ENCODE results near the gene PTGR1.
"Not testable (repeated sequence)": the region's sequence is repeated elsewhere in the genome, so short reads cannot be mapped to it uniquely, and the experiment has no call there.

PTGR1 gene

GRCh38 chr9:111559000-111559610 lies 40.3 kb downstream of the PTGR1 start:
- no peak for DNase-seq
- intact Hi-C loops (cut with DNase I): no loop called here

- intact Hi-C loops (cut with DNase I); DNase-seq: not testable (repeated sequence)
Observed at GRCh38 chr9:111555425-111555824, 44.0 kb downstream of the PTGR1 start.

- no peak for DNase-seq
- intact Hi-C loops (cut with DNase I): no loop called here
Observed at GRCh38 chr9:111548623-111549022, 50.8 kb downstream of the PTGR1 start.

GRCh38 chr9:111542497-111543254 lies 56.8 kb downstream of the PTGR1 start:
- intact Hi-C loops (cut with DNase I): no loop called here
- no peak for DNase-seq

- no peak for DNase-seq
- intact Hi-C loops (cut with DNase I): no loop called here
Observed at GRCh38 chr9:111533099-111533790, 66.2 kb downstream of the PTGR1 start.

GRCh38 chr9:111531716-111532115 lies 67.7 kb downstream of the PTGR1 start:
- intact Hi-C loops (cut with DNase I): no loop called here
- no peak for DNase-seq

GRCh38 chr9:111529787-111530186 lies 69.7 kb downstream of the PTGR1 start:
- no peak for DNase-seq
- intact Hi-C loops (cut with DNase I): loop anchor here (5.0 to 10.0 kb wide), 2 partner anchors 47 to 115 kb away; partner anchors contain the start of gene ECPAS

- DNase-seq: no peak
- intact Hi-C loops (cut with DNase I): loop anchor here (5.0 to 10.0 kb wide), 2 partner anchors 45 to 113 kb away; partner anchors contain the start of gene ECPAS
Observed at GRCh38 chr9:111527347-111527746, 72.1 kb downstream of the PTGR1 start.

- DNase-seq: peak; percentile 68 to 95 (median 88)
- intact Hi-C loops (cut with DNase I): loop anchor here (5.0 to 10.0 kb wide), 2 partner anchors 43 to 111 kb away; partner anchors contain the start of gene ECPAS
Observed at GRCh38 chr9:111525056-111525977, 74.1 kb downstream of the PTGR1 start, which contains the start of gene ZNF483. Gene ZNF483 (plus strand): TSS chr9:111525179. CDS start chr9:111527396, 2,217 bp downstream.

GRCh38 chr9:111524731-111525055 lies 74.8 kb downstream of the PTGR1 start:
- DNase-seq: no peak
- intact Hi-C loops (cut with DNase I): loop anchor here (5.0 to 10.0 kb wide), 2 partner anchors 42 to 110 kb away; partner anchors contain the start of gene ECPAS

GRCh38 chr9:111516061-111516465 lies 83.4 kb downstream of the PTGR1 start:
- DNase-seq: no peak
- intact Hi-C loops (cut with DNase I): no loop called here

- no peak for DNase-seq
- intact Hi-C loops (cut with DNase I): no loop called here
Observed at GRCh38 chr9:111514967-111515366, 84.5 kb downstream of the PTGR1 start.

Data from head of caudate nucleus (tissue), 42 donors.